ENCODE measurements around the gene AHNAK2.

The AHNAK2 gene

GRCh38 chr14:104965561-104966231 lies 12.5 kb downstream of the AHNAK2 start:
- Mint-ChIP-seq H3K4me3 (no peak overlapping the region), H3K27ac (no peak overlapping the region), H3K9me3 (no peaks in the 10 kb centered on the region), H3K4me1 (peaks cover 23% of the 10 kb centered on the region), H3K36me3 (ENCODE audit: low read depth) (no peaks in the 10 kb centered on the region), H3K27me3 (ENCODE audit: low read depth, poor library complexity) (peaks cover 29% of the 10 kb centered on the region)
- no peak for TF ChIP-seq CTCF (IDR thresholded peaks at IDR 0.05)
- DNase-seq = no peak

- DNase-seq = no peak
- Mint-ChIP-seq H3K4me1 (peaks cover 23% of the 10 kb centered on the region), H3K27ac (no peak overlapping the region), H3K27me3 (ENCODE audit: low read depth, poor library complexity) (peaks cover 40% of the 10 kb centered on the region), H3K36me3 (ENCODE audit: low read depth) (no peaks in the 10 kb centered on the region), H3K4me3 (no peak overlapping the region), H3K9me3 (no peaks in the 10 kb centered on the region)
- TF ChIP-seq CTCF (IDR thresholded peaks at IDR 0.05) = no peak
Measured at GRCh38 chr14:104964546-104964945, 13.6 kb downstream of the AHNAK2 start.

- H3K4me1 Mint-ChIP-seq = no peaks in the 10 kb centered on the region
Measured at GRCh38 chr14:104957146-104958113, 20.7 kb downstream of the AHNAK2 start.

GRCh38 chr14:104956290-104956890 lies 21.8 kb downstream of the AHNAK2 start:
- no peaks in the 10 kb centered on the region for H3K4me1 Mint-ChIP-seq
- TF ChIP-seq CTCF (IDR thresholded peaks at IDR 0.05) = no peak
- DNase-seq = no peak

More at GRCh38 chr14:104957146-104958113, 20.7 kb downstream of the AHNAK2 start:
- DNase-seq = no peak
- no peaks in the 10 kb centered on the region for H3K9me3 Mint-ChIP-seq
- TF ChIP-seq CTCF (IDR thresholded peaks at IDR 0.05) = no peak
- H3K36me3 Mint-ChIP-seq (ENCODE audit: low read depth) = no peaks in the 10 kb centered on the region
- no peak overlapping the region for H3K4me3 Mint-ChIP-seq
- peaks cover 58% of the 10 kb centered on the region for H3K27me3 Mint-ChIP-seq (ENCODE audit: low read depth, poor library complexity)
- H3K27ac Mint-ChIP-seq = no peak overlapping the region

GRCh38 chr14:104955396-104955770 lies 22.8 kb downstream of the AHNAK2 start:
- no peak overlapping the region for H3K4me3 Mint-ChIP-seq
- TF ChIP-seq CTCF (IDR thresholded peaks at IDR 0.05) = no peak
- H3K4me1 Mint-ChIP-seq = no peaks in the 10 kb centered on the region
- H3K9me3 Mint-ChIP-seq = no peaks in the 10 kb centered on the region
- H3K27me3 Mint-ChIP-seq (ENCODE audit: low read depth, poor library complexity) = peaks cover 44% of the 10 kb centered on the region
- no peak for DNase-seq
- no peak overlapping the region for H3K27ac Mint-ChIP-seq
- no peaks in the 10 kb centered on the region for H3K36me3 Mint-ChIP-seq (ENCODE audit: low read depth)

More at GRCh38 chr14:104956290-104956890, 21.8 kb downstream of the AHNAK2 start:
- Mint-ChIP-seq H3K4me3 (no peak overlapping the region), H3K9me3 (no peaks in the 10 kb centered on the region), H3K36me3 (ENCODE audit: low read depth) (no peaks in the 10 kb centered on the region), H3K27ac (no peak overlapping the region), H3K27me3 (ENCODE audit: low read depth, poor library complexity) (peaks cover 50% of the 10 kb centered on the region)

All from nephron progenitor cell (in vitro differentiated cells).